HL-60 (cell line): ENCODE measurements around the gene SLC66A3.

ENCODE experiments used
- POLR2AphosphoS5 ChIP-seq: IDR thresholded peaks from 2 replicates; pipeline ENCODE4 v1.6.1; 2012; ENCODE audit warnings: low read depth
- TF ChIP-seq, protein P1 (sequence below): IDR thresholded peaks from one replicate; pipeline ENCODE4 v1.5.1; 2011; ENCODE audit warnings: low read length, control low read depth, inconsistent platforms; ENCODE audit not compliant: insufficient read depth
- TF ChIP-seq, protein P2 (sequence below): IDR thresholded peaks from 2 replicates; pipeline ENCODE4 v1.6.1; 2012; ENCODE audit warnings: low read depth; ENCODE audit not compliant: insufficient replicate concordance

DNA sequence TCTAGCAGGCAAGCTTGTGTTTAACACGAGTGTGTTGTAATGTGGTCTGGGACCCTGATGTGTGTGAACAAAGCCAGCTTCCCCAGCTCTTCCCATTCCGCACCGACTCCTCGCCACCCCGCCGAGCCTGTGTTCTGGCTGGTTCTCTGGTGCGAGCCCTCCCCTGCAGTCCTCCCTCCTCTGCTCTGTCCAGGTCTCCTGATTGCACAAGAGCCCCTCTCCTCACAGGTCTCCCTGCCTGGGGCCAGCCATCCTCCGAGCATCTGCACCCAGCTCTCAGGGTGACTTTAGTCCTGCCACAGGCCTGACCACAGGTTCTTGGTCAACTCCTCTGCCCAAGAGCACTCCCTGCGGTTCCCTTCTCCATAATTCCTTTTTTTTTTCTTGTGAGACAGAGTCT lies 13.2 kb downstream of the SLC66A3 start:
- TF ChIP-seq, protein P1, sequence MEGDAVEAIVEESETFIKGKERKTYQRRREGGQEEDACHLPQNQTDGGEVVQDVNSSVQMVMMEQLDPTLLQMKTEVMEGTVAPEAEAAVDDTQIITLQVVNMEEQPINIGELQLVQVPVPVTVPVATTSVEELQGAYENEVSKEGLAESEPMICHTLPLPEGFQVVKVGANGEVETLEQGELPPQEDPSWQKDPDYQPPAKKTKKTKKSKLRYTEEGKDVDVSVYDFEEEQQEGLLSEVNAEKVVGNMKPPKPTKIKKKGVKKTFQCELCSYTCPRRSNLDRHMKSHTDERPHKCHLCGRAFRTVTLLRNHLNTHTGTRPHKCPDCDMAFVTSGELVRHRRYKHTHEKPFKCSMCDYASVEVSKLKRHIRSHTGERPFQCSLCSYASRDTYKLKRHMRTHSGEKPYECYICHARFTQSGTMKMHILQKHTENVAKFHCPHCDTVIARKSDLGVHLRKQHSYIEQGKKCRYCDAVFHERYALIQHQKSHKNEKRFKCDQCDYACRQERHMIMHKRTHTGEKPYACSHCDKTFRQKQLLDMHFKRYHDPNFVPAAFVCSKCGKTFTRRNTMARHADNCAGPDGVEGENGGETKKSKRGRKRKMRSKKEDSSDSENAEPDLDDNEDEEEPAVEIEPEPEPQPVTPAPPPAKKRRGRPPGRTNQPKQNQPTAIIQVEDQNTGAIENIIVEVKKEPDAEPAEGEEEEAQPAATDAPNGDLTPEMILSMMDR, result no peak
- no peak for TF ChIP-seq POLR2AphosphoS5
- TF ChIP-seq, protein P2, sequence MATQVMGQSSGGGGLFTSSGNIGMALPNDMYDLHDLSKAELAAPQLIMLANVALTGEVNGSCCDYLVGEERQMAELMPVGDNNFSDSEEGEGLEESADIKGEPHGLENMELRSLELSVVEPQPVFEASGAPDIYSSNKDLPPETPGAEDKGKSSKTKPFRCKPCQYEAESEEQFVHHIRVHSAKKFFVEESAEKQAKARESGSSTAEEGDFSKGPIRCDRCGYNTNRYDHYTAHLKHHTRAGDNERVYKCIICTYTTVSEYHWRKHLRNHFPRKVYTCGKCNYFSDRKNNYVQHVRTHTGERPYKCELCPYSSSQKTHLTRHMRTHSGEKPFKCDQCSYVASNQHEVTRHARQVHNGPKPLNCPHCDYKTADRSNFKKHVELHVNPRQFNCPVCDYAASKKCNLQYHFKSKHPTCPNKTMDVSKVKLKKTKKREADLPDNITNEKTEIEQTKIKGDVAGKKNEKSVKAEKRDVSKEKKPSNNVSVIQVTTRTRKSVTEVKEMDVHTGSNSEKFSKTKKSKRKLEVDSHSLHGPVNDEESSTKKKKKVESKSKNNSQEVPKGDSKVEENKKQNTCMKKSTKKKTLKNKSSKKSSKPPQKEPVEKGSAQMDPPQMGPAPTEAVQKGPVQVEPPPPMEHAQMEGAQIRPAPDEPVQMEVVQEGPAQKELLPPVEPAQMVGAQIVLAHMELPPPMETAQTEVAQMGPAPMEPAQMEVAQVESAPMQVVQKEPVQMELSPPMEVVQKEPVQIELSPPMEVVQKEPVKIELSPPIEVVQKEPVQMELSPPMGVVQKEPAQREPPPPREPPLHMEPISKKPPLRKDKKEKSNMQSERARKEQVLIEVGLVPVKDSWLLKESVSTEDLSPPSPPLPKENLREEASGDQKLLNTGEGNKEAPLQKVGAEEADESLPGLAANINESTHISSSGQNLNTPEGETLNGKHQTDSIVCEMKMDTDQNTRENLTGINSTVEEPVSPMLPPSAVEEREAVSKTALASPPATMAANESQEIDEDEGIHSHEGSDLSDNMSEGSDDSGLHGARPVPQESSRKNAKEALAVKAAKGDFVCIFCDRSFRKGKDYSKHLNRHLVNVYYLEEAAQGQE, result no peak
